ENCODE data around the gene NFATC1.

The NFATC1 gene

GRCh38 chr18:79545736-79546171 is 150.0 kb downstream of the NFATC1 start:
- DNase-seq (ENCODE audit: low spot score), result peak; percentile 56
- Histone ChIP-seq H3K4me3 (ENCODE audit: severe bottlenecking) (no peak overlapping the region), H3K36me3 (ENCODE audit: low read depth) (no peaks in the 10 kb centered on the region), H3K4me1 (ENCODE audit: insufficient read depth, poor library complexity, severe bottlenecking) (no peaks in the 10 kb centered on the region), H3K27ac (ENCODE audit: poor library complexity, severe bottlenecking) (no peak overlapping the region), H3K27me3 (ENCODE audit: insufficient read depth, poor library complexity, severe bottlenecking) (peaks cover 18% of the 10 kb centered on the region), H3K9me3 (ENCODE audit: severe bottlenecking) (no peaks in the 10 kb centered on the region)
- no peak for ATAC-seq (ENCODE audit: low read depth)
- no peak for TF ChIP-seq CTCF (IDR thresholded peaks at IDR 0.05; ENCODE audit: poor library complexity, severe bottlenecking)

- DNase-seq (ENCODE audit: low spot score), result peak; percentile 50
- no peak for TF ChIP-seq CTCF (IDR thresholded peaks at IDR 0.05; ENCODE audit: poor library complexity, severe bottlenecking)
- no peak overlapping the region for H3K27ac ChIP-seq (ENCODE audit: poor library complexity, severe bottlenecking)
Observed at GRCh38 chr18:79546781-79547272, 151.1 kb downstream of the NFATC1 start.

GRCh38 chr18:79547413-79548076 is 151.8 kb downstream of the NFATC1 start:
- H3K4me3 ChIP-seq (ENCODE audit: severe bottlenecking), result no peak overlapping the region
- H3K27ac ChIP-seq (ENCODE audit: poor library complexity, severe bottlenecking), result no peak overlapping the region
- peak; percentile 41 for DNase-seq (ENCODE audit: low spot score)
- H3K9me3 ChIP-seq (ENCODE audit: severe bottlenecking), result no peaks in the 10 kb centered on the region
- H3K27me3 ChIP-seq (ENCODE audit: insufficient read depth, poor library complexity, severe bottlenecking), result peaks cover 12% of the 10 kb centered on the region
- no peaks in the 10 kb centered on the region for H3K36me3 ChIP-seq (ENCODE audit: low read depth)
- TF ChIP-seq CTCF (IDR thresholded peaks at IDR 0.05; ENCODE audit: poor library complexity, severe bottlenecking), result no peak
- ATAC-seq (ENCODE audit: low read depth), result peak; percentile 55; the same call in 2 of the 3 replicates
- no peaks in the 10 kb centered on the region for H3K4me1 ChIP-seq (ENCODE audit: insufficient read depth, poor library complexity, severe bottlenecking)

More at GRCh38 chr18:79546781-79547272, 151.1 kb downstream of the NFATC1 start:
- Histone ChIP-seq H3K36me3 (ENCODE audit: low read depth) (no peaks in the 10 kb centered on the region), H3K4me1 (ENCODE audit: insufficient read depth, poor library complexity, severe bottlenecking) (no peaks in the 10 kb centered on the region), H3K27me3 (ENCODE audit: insufficient read depth, poor library complexity, severe bottlenecking) (peaks cover 12% of the 10 kb centered on the region), H3K9me3 (ENCODE audit: severe bottlenecking) (no peaks in the 10 kb centered on the region), H3K4me3 (ENCODE audit: severe bottlenecking) (no peak overlapping the region)
- no peak for ATAC-seq (ENCODE audit: low read depth)

GRCh38 chr18:79548077-79548450 is 152.3 kb downstream of the NFATC1 start:
- H3K4me3 ChIP-seq (ENCODE audit: severe bottlenecking), result no peak overlapping the region
- H3K27ac ChIP-seq (ENCODE audit: poor library complexity, severe bottlenecking), result no peak overlapping the region
- no peaks in the 10 kb centered on the region for H3K36me3 ChIP-seq (ENCODE audit: low read depth)
- H3K9me3 ChIP-seq (ENCODE audit: severe bottlenecking), result no peaks in the 10 kb centered on the region
- no peak for TF ChIP-seq CTCF (IDR thresholded peaks at IDR 0.05; ENCODE audit: poor library complexity, severe bottlenecking)
- DNase-seq (ENCODE audit: low spot score) (peak; percentile 58), ATAC-seq (ENCODE audit: low read depth) (no peak)
- H3K27me3 ChIP-seq (ENCODE audit: insufficient read depth, poor library complexity, severe bottlenecking), result peaks cover 12% of the 10 kb centered on the region
- H3K4me1 ChIP-seq (ENCODE audit: insufficient read depth, poor library complexity, severe bottlenecking), result no peaks in the 10 kb centered on the region

- ATAC-seq (ENCODE audit: low read depth), result no peak
- DNase-seq (ENCODE audit: low spot score), result peak; percentile 38
- Histone ChIP-seq H3K4me1 (ENCODE audit: insufficient read depth, poor library complexity, severe bottlenecking) (no peaks in the 10 kb centered on the region), H3K27me3 (ENCODE audit: insufficient read depth, poor library complexity, severe bottlenecking) (peaks cover 12% of the 10 kb centered on the region), H3K4me3 (ENCODE audit: severe bottlenecking) (no peak overlapping the region), H3K27ac (ENCODE audit: poor library complexity, severe bottlenecking) (no peak overlapping the region), H3K9me3 (ENCODE audit: severe bottlenecking) (no peaks in the 10 kb centered on the region), H3K36me3 (ENCODE audit: low read depth) (no peaks in the 10 kb centered on the region)
- no peak for TF ChIP-seq CTCF (IDR thresholded peaks at IDR 0.05; ENCODE audit: poor library complexity, severe bottlenecking)
Observed at GRCh38 chr18:79548621-79548985, 152.9 kb downstream of the NFATC1 start.
